Measurements from ENCODE around the gene IPMK.

GRCh38 chr10:58282615-58283014 lies 14.9 kb upstream of the IPMK start:
- no peak for TF ChIP-seq POLR2AphosphoS5 (IDR thresholded peaks at IDR 0.05; ENCODE audit: low read depth)
- no peak for TF ChIP-seq CTCF (conservative IDR thresholded peaks at IDR 0.05; ENCODE audit: low read depth in 2 of 2)
- TF ChIP-seq EZH2 (IDR thresholded peaks at IDR 0.05; ENCODE audit: low read depth, unreplicated experiment): no peak
- no peak for TF ChIP-seq JUNB (IDR thresholded peaks at IDR 0.05; ENCODE audit: unreplicated experiment)
- no peak for TF ChIP-seq CREB1 (CRISPR knock-in tag; IDR thresholded peaks at IDR 0.05; ENCODE audit: low read depth)
- TF ChIP-seq, protein P1, sequence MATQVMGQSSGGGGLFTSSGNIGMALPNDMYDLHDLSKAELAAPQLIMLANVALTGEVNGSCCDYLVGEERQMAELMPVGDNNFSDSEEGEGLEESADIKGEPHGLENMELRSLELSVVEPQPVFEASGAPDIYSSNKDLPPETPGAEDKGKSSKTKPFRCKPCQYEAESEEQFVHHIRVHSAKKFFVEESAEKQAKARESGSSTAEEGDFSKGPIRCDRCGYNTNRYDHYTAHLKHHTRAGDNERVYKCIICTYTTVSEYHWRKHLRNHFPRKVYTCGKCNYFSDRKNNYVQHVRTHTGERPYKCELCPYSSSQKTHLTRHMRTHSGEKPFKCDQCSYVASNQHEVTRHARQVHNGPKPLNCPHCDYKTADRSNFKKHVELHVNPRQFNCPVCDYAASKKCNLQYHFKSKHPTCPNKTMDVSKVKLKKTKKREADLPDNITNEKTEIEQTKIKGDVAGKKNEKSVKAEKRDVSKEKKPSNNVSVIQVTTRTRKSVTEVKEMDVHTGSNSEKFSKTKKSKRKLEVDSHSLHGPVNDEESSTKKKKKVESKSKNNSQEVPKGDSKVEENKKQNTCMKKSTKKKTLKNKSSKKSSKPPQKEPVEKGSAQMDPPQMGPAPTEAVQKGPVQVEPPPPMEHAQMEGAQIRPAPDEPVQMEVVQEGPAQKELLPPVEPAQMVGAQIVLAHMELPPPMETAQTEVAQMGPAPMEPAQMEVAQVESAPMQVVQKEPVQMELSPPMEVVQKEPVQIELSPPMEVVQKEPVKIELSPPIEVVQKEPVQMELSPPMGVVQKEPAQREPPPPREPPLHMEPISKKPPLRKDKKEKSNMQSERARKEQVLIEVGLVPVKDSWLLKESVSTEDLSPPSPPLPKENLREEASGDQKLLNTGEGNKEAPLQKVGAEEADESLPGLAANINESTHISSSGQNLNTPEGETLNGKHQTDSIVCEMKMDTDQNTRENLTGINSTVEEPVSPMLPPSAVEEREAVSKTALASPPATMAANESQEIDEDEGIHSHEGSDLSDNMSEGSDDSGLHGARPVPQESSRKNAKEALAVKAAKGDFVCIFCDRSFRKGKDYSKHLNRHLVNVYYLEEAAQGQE (IDR thresholded peaks at IDR 0.05; ENCODE audit: unreplicated experiment): no peak
- no peak for TF ChIP-seq EZH2phosphoT487 (IDR thresholded peaks at IDR 0.05; ENCODE audit: unreplicated experiment)
- TF ChIP-seq ZNF114 (CRISPR knock-in tag; IDR thresholded peaks at IDR 0.05): no peak
- TF ChIP-seq, protein P2, sequence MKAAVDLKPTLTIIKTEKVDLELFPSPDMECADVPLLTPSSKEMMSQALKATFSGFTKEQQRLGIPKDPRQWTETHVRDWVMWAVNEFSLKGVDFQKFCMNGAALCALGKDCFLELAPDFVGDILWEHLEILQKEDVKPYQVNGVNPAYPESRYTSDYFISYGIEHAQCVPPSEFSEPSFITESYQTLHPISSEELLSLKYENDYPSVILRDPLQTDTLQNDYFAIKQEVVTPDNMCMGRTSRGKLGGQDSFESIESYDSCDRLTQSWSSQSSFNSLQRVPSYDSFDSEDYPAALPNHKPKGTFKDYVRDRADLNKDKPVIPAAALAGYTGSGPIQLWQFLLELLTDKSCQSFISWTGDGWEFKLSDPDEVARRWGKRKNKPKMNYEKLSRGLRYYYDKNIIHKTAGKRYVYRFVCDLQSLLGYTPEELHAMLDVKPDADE (IDR thresholded peaks at IDR 0.05): no peak
- TF ChIP-seq STAT1 (IDR thresholded peaks at IDR 0.05; ENCODE audit: unreplicated experiment): no peak
- no peak for TF ChIP-seq ZNF331 (CRISPR knock-in tag; IDR thresholded peaks at IDR 0.05; ENCODE audit: low read depth)

Data from GM23338 (cell line).